Inferior parietal cortex (tissue), 1 donor: ENCODE results near the gene IQGAP1.
"Not testable (repeated sequence)": the region's sequence is repeated elsewhere in the genome, so short reads cannot be mapped to it uniquely, and the experiment has no call there.

Source experiments
- DNase-seq: peaks from one replicate; pipeline ENCODE4 v3.0.0-alpha.2; 2016; ENCODE audit errors: extremely low spot score

IQGAP1 gene

GRCh38 chr15:90376789-90377188, 11.3 kb upstream of the IQGAP1 start:
- DNase-seq = no peak

- DNase-seq = no peak
Measured at GRCh38 chr15:90379263-90379662, 8.8 kb upstream of the IQGAP1 start.

GRCh38 chr15:90381515-90381914, 6.5 kb upstream of the IQGAP1 start:
- DNase-seq = no peak

GRCh38 chr15:90382320-90382719, 5.7 kb upstream of the IQGAP1 start:
- no peak for DNase-seq

- DNase-seq = no peak
Measured at GRCh38 chr15:90386221-90386620, 1.8 kb upstream of the IQGAP1 start.

- DNase-seq = no peak
Measured at GRCh38 chr15:90388462-90389380, 679 bp downstream of the IQGAP1 start.

GRCh38 chr15:90389513-90389912, 1.5 kb downstream of the IQGAP1 start:
- no peak for DNase-seq

- DNase-seq = no peak
Measured at GRCh38 chr15:90393040-90393439, 5.0 kb downstream of the IQGAP1 start.

GRCh38 chr15:90394074-90394473, 6.0 kb downstream of the IQGAP1 start:
- no peak for DNase-seq

GRCh38 chr15:90394748-90395442, 6.9 kb downstream of the IQGAP1 start:
- no peak for DNase-seq

GRCh38 chr15:90396321-90396720, 8.3 kb downstream of the IQGAP1 start:
- no peak for DNase-seq

- no peak for DNase-seq
Measured at GRCh38 chr15:90400005-90400758, 12.1 kb downstream of the IQGAP1 start.

GRCh38 chr15:90400759-90401314, 12.8 kb downstream of the IQGAP1 start:
- peak; percentile 68 for DNase-seq

GRCh38 chr15:90401495-90401894, 13.5 kb downstream of the IQGAP1 start:
- DNase-seq = no peak

- no peak for DNase-seq
Measured at GRCh38 chr15:90402223-90402622, 14.2 kb downstream of the IQGAP1 start.

- DNase-seq = no peak
Measured at GRCh38 chr15:90402767-90403166, 14.7 kb downstream of the IQGAP1 start.

GRCh38 chr15:90405055-90405607, 17.1 kb downstream of the IQGAP1 start:
- DNase-seq = no peak

GRCh38 chr15:90407336-90407735, 19.3 kb downstream of the IQGAP1 start:
- no peak for DNase-seq

GRCh38 chr15:90407871-90408317, 19.9 kb downstream of the IQGAP1 start:
- DNase-seq = no peak

GRCh38 chr15:90408657-90409056, 20.6 kb downstream of the IQGAP1 start:
- no peak for DNase-seq

- DNase-seq = not testable (repeated sequence)
Measured at GRCh38 chr15:90409587-90409986, 21.5 kb downstream of the IQGAP1 start.
